Measurements from ENCODE around the gene BSDC1.

GRCh38 chr1:32351399-32352238, 42.6 kb downstream of the BSDC1 start:
- TF ChIP-seq, protein P1, sequence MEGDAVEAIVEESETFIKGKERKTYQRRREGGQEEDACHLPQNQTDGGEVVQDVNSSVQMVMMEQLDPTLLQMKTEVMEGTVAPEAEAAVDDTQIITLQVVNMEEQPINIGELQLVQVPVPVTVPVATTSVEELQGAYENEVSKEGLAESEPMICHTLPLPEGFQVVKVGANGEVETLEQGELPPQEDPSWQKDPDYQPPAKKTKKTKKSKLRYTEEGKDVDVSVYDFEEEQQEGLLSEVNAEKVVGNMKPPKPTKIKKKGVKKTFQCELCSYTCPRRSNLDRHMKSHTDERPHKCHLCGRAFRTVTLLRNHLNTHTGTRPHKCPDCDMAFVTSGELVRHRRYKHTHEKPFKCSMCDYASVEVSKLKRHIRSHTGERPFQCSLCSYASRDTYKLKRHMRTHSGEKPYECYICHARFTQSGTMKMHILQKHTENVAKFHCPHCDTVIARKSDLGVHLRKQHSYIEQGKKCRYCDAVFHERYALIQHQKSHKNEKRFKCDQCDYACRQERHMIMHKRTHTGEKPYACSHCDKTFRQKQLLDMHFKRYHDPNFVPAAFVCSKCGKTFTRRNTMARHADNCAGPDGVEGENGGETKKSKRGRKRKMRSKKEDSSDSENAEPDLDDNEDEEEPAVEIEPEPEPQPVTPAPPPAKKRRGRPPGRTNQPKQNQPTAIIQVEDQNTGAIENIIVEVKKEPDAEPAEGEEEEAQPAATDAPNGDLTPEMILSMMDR (conservative IDR thresholded peaks at IDR 0.05): no peak; the same call in 1 of the 2 replicates
- TF ChIP-seq ZFX (IDR thresholded peaks at IDR 0.05): peak; percentile 86
